Upper lobe of left lung (tissue), 6 donors: ENCODE measurements around the gene CCDC14. TPM values are rescaled to one million over a fixed set of nuclear protein-coding genes. Genes with fewer than 3 reads are reported as not detected.

Source experiments
- ATAC-seq, 2 donors: fragments of 200-7000 bp; cut with Tn5 transposase; one replicate each; pipeline ENCODE4 v1.9.1; 2022; ENCODE audit warnings: mild to moderate bottlenecking in 2 of 2, moderate library complexity in 2 of 2; ENCODE audit not compliant: low FRiP score in 2 of 2
- DNase-seq, 2 donors: peaks; one replicate each; pipeline ENCODE4 v3.0.0-alpha.2; 2019 to 2020
- H3K27ac ChIP-seq, 4 donors: fragments of 200-600 bp; sonication (generic); one replicate each; pipeline ENCODE4 v1.5.1; 2016 to 2019
- H3K27me3 ChIP-seq, 4 donors: fragments of 200-600 bp; sonication (generic); one replicate each; pipeline ENCODE4 v1.5.1; 2017 to 2019
- H3K36me3 ChIP-seq, 4 donors: fragments of 200-600 bp; sonication (generic); one replicate each; pipeline ENCODE4 v1.5.1; 2016 to 2019
- H3K4me1 ChIP-seq, 4 donors: fragments of 200-600 bp; sonication (generic); one replicate each; pipeline ENCODE4 v1.5.1; 2018 to 2019
- H3K4me3 ChIP-seq, 4 donors: fragments of 200-600 bp; sonication (generic); one replicate each; pipeline ENCODE4 v1.5.1; 2017 to 2019; ENCODE audit warnings: mild to moderate bottlenecking in 2 of 4, moderate library complexity in 1 of 4
- H3K9me3 ChIP-seq, 4 donors: fragments of 200-600 bp; sonication (generic); one replicate each; pipeline ENCODE4 v1.5.1; 2018 to 2019
- EP300 ChIP-seq, 4 donors: sonication (generic); formaldehyde crosslinking; IDR thresholded peaks; one replicate each; pipeline ENCODE4 v1.5.1; 2017; ENCODE audit warnings: antibody characterized with exemption in 4 of 4, control low read depth in 2 of 4
- POLR2A ChIP-seq, 4 donors: fragments of 450-650 bp; IDR thresholded peaks; one replicate each; pipeline ENCODE4 v1.5.1; 2016 to 2017; ENCODE audit warnings: antibody characterized with exemption in 4 of 4, mild to moderate bottlenecking in 2 of 4
- POLR2AphosphoS5 ChIP-seq, 2 donors: sonication (generic); formaldehyde crosslinking; IDR thresholded peaks; one replicate each; pipeline ENCODE4 v1.5.1; 2017; ENCODE audit warnings: antibody characterized with exemption in 2 of 2
- WGBS, 2 donors: methylation state at CpG; one replicate each; pipeline ENCODE4 v1.1.5; 2017 to 2018; 5-methylcytosine and 5-hydroxymethylcytosine counted together
- total RNA-seq, 6 donors: library from RNA; depleted of rRNA in 4 of 6; stranded (reverse); fragments of >200 nt in 4 of 6; gene quantifications; one replicate each; pipeline versions ENCODE4 v1.1.0 to v1.2.1, GENCODE V29; 2016 to 2021
- TF ChIP-seq, protein P1 (sequence below), 6 experiments: fragments of 450-650 bp in 4 of 6; fragments of 200-600 bp in 2 of 6; sonication (generic) in 2 of 6; IDR thresholded peaks; one replicate each; pipeline ENCODE4 v1.5.1; 2016 to 2019; ENCODE audit warnings: antibody characterized with exemption in 6 of 6
- donor health status: DM: no; HTN: no; CAD: no; lungs with moderate emphysema.
- donor health status: DM: no; HTN: yes; CAD: no; lungs with severe emphysema.

CCDC14 gene
- total RNA-seq, 6 donors from 2014 or later: 23.3 to 149 (median 42.5) TPM

DNA sequence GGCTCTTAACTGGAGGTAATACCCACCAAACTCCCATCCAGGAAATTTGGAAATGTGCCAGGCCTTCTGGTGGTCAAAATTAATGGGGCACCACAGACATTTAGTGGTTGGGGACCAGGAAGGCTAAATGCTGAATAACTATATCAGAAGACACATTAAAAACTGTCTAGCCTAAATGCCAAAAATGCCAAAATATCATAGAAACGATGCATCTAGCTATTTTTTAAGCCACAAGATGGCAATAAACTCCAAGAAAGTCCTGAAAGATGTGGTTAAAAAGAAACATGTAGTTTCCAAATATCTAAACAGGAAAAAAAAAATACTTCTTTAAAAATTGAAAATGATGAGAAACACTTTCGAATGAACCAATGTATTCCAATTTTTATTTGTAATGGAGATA is 19.9 kb downstream of the CCDC14 start:
- DNase-seq (no peak), ATAC-seq (no peak)
- H3K27me3 ChIP-seq: no peaks in the 10 kb centered on the region
- WGBS, 2 donors: 65 to 71% methylated on average over 2 of the region's 2 CpGs
- TF ChIP-seq EP300 (IDR thresholded peaks at IDR 0.05): no peak
- TF ChIP-seq, protein P1, sequence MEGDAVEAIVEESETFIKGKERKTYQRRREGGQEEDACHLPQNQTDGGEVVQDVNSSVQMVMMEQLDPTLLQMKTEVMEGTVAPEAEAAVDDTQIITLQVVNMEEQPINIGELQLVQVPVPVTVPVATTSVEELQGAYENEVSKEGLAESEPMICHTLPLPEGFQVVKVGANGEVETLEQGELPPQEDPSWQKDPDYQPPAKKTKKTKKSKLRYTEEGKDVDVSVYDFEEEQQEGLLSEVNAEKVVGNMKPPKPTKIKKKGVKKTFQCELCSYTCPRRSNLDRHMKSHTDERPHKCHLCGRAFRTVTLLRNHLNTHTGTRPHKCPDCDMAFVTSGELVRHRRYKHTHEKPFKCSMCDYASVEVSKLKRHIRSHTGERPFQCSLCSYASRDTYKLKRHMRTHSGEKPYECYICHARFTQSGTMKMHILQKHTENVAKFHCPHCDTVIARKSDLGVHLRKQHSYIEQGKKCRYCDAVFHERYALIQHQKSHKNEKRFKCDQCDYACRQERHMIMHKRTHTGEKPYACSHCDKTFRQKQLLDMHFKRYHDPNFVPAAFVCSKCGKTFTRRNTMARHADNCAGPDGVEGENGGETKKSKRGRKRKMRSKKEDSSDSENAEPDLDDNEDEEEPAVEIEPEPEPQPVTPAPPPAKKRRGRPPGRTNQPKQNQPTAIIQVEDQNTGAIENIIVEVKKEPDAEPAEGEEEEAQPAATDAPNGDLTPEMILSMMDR (IDR thresholded peaks at IDR 0.05): peak in 2 of 6 experiments; percentile 6 to 11
- no peak overlapping the region for H3K4me3 ChIP-seq
- no peaks in the 10 kb centered on the region for H3K4me1 ChIP-seq
- H3K27ac ChIP-seq: no peak overlapping the region
- H3K9me3 ChIP-seq: no peaks in the 10 kb centered on the region
- peaks cover 0 to 23% (median 12%) of the 10 kb centered on the region in 4 donors for H3K36me3 ChIP-seq

DNA sequence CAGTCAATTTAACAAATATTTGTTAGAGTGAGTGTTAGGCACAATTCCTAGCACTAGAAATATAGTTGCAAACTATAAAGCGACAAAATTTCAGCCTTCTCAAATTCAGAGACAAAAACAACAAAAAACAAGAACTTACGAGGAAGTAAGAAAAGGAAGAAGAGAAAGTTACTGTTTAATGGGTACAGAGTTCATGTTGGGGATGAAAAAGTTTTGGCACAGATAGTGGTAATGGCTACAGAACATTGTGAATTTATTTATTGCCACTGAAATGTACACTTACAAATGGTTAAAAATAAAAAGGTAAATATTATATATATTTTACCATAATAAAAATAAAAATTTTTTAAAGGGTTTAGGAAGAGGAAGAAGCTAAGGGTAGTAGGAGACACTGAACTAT is 21.3 kb downstream of the CCDC14 start:
- TF ChIP-seq, protein P1 (IDR thresholded peaks at IDR 0.05): no peak
- TF ChIP-seq POLR2A (IDR thresholded peaks at IDR 0.05): no peak
- no peak for TF ChIP-seq POLR2AphosphoS5 (IDR thresholded peaks at IDR 0.05)
- TF ChIP-seq EP300 (IDR thresholded peaks at IDR 0.05): no peak
- no peak overlapping the region for H3K4me3 ChIP-seq
- ATAC-seq: no peak
- H3K4me1 ChIP-seq: no peaks in the 10 kb centered on the region
- H3K27me3 ChIP-seq: no peaks in the 10 kb centered on the region
- no peak for DNase-seq
- 89 to 93% methylated on average over 2 of the region's 2 CpGs for WGBS, 2 donors
- H3K36me3 ChIP-seq: peaks cover 0 to 23% (median 12%) of the 10 kb centered on the region in 4 donors
- no peaks in the 10 kb centered on the region for H3K9me3 ChIP-seq
- H3K27ac ChIP-seq: no peak overlapping the region

DNA sequence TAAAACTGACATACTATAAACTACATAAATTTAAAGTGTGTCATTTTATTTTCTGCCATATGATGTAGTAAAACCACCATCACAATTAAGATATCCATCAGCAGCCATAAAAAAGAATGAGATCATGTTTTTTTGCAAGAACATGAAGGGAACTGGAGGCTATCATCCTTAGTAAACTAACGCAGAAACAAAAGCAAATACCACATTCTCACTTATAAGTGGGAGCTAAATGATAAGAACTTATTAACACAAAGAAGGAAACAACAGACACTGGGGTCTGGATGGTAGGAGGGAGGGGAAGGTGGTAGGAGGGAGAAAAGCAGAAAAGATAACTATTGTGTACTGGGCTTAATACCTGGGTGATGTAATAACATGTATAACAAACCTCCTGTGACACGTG is 24.6 kb downstream of the CCDC14 start:
- no peak overlapping the region for H3K4me3 ChIP-seq
- no peaks in the 10 kb centered on the region for H3K4me1 ChIP-seq
- DNase-seq (no peak), ATAC-seq (no peak)
- no peaks in the 10 kb centered on the region for H3K9me3 ChIP-seq
- TF ChIP-seq EP300 (IDR thresholded peaks at IDR 0.05) (no peak), POLR2A (IDR thresholded peaks at IDR 0.05) (no peak), POLR2AphosphoS5 (IDR thresholded peaks at IDR 0.05) (no peak)
- TF ChIP-seq, protein P1 (IDR thresholded peaks at IDR 0.05): no peak
- WGBS, 2 donors: 60 to 80% methylated on average over 2 of the region's 2 CpGs
- peaks cover 0 to 13% (median 2%) of the 10 kb centered on the region in 4 donors for H3K36me3 ChIP-seq
- H3K27me3 ChIP-seq: no peaks in the 10 kb centered on the region
- no peak overlapping the region for H3K27ac ChIP-seq

DNA sequence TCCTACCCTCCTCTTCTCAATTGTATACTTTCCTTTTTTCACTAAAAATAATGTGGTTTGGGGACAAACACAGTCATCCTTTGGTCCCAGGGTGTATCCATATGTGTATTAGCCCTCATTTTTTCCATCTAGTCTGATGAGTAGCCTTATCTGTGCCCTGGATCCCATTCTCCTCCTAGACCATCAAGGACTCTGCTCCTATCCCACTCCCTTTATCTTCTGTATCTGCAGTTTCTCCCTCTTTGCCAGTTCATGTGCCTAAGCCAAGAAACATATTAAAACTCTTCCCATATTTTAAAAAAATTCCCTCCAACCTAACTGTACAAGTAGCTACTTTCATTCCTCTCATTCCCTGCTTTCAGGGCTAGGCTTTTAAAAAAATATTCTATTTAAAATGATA is 25.2 kb downstream of the CCDC14 start:
- ATAC-seq (no peak), DNase-seq (no peak)
- Histone ChIP-seq H3K27ac (no peak overlapping the region), H3K9me3 (no peaks in the 10 kb centered on the region), H3K4me1 (no peaks in the 10 kb centered on the region), H3K27me3 (no peaks in the 10 kb centered on the region), H3K4me3 (no peak overlapping the region), H3K36me3 (peaks cover 0 to 16% (median 2%) of the 10 kb centered on the region in 4 donors)
- no peak for TF ChIP-seq EP300 (IDR thresholded peaks at IDR 0.05)
- TF ChIP-seq, protein P1 (IDR thresholded peaks at IDR 0.05): no peak
- no peak for TF ChIP-seq POLR2A (IDR thresholded peaks at IDR 0.05)
- TF ChIP-seq POLR2AphosphoS5 (IDR thresholded peaks at IDR 0.05): no peak

DNA sequence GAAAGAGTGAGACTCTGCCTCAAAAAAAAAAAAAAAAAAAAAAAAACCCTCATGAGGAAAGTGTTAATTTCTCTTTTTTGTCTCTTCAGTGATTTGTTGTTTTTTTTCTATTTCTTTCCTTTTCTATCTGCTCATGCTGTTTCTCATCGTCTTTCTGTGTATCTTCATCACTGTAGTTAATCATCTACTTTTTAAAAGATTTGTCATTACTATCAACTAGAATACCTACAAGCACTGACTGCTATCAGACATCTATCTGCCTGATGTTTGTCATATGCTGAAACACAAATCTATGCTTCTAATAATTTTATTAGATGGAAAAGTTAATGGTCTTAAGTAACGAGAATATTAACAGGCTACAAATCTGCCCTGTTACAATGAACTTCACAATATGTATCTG is 26.8 kb downstream of the CCDC14 start:
- no peak for TF ChIP-seq POLR2AphosphoS5 (IDR thresholded peaks at IDR 0.05)
- no peak for TF ChIP-seq POLR2A (IDR thresholded peaks at IDR 0.05)
- TF ChIP-seq EP300 (IDR thresholded peaks at IDR 0.05): no peak
- TF ChIP-seq, protein P1 (IDR thresholded peaks at IDR 0.05): no peak
- Histone ChIP-seq H3K27me3 (no peaks in the 10 kb centered on the region), H3K36me3 (peaks cover 0 to 28% (median 2%) of the 10 kb centered on the region in 4 donors), H3K4me3 (no peak overlapping the region), H3K9me3 (no peaks in the 10 kb centered on the region), H3K4me1 (no peaks in the 10 kb centered on the region), H3K27ac (no peak overlapping the region)
- ATAC-seq: no peak
- 94% methylated on average over 2 of the region's 2 CpGs for WGBS, 2 donors
- no peak for DNase-seq
